ENCODE data around the gene MBOAT2.

GRCh38 chr2:8835279-8835678 is 168.2 kb downstream of the MBOAT2 start:
- TF ChIP-seq CTCF (IDR thresholded peaks at IDR 0.05) (no peak), POLR2A (IDR thresholded peaks at IDR 0.05) (no peak)

Data from testis (tissue), 2 donors.